Thymus (tissue), 14 donors: ENCODE results near the gene ZBTB3. TPM values are rescaled to one million over a fixed set of nuclear protein-coding genes. Genes with fewer than 3 reads are reported as not detected.

Experiments
- DNase-seq, 9 donors: peaks; one replicate each; pipeline ENCODE4 v3.0.0-alpha.2; 2013; ENCODE audit warnings: low spot score in 9 of 9, low read depth in 6 of 9, missing footprints in 1 of 9
- H3K27ac ChIP-seq, 2 donors: one replicate each; pipeline ENCODE4 v1.5.1; 2013; ENCODE audit warnings: control low read depth in 1 of 2, low read depth in 1 of 2, low read length in 1 of 2, mild to moderate bottlenecking in 1 of 2, moderate library complexity in 1 of 2
- H3K27me3 ChIP-seq, 2 donors: one replicate each; pipeline ENCODE4 v1.5.1; 2013; ENCODE audit warnings: low read length in 1 of 2; ENCODE audit not compliant: control insufficient read depth in 2 of 2, insufficient read depth in 1 of 2
- H3K36me3 ChIP-seq, 2 donors: one replicate each; pipeline ENCODE4 v1.5.1; 2013; ENCODE audit warnings: low read length in 1 of 2, mild to moderate bottlenecking in 1 of 2, moderate library complexity in 1 of 2; ENCODE audit not compliant: control insufficient read depth in 2 of 2, insufficient read depth in 2 of 2
- H3K4me1 ChIP-seq, 2 donors: one replicate each; pipeline ENCODE4 v1.5.1; 2013; ENCODE audit warnings: low read length in 2 of 2; ENCODE audit not compliant: control insufficient read depth in 2 of 2, insufficient read depth in 2 of 2
- H3K4me3 ChIP-seq, 2 donors: one replicate each; pipeline ENCODE4 v1.5.1; 2013; ENCODE audit warnings: low read length in 2 of 2, control low read depth in 1 of 2, mild to moderate bottlenecking in 1 of 2
- H3K9me3 ChIP-seq, 2 donors: one replicate each; pipeline ENCODE4 v1.5.1; 2013; ENCODE audit warnings: low read length in 1 of 2, mild to moderate bottlenecking in 1 of 2; ENCODE audit not compliant: control insufficient read depth in 2 of 2, insufficient read depth in 1 of 2
- WGBS: extraction: QIAGEN DNeasy Blood & Tissue Kit; methylation state at CpG from one replicate; pipeline ENCODE4 v1.1.7; 2013; 5-methylcytosine and 5-hydroxymethylcytosine counted together
- long read RNA-seq, 10 donors: transcript quantifications; one replicate each; lab custom pipeline, GENCODE V29; 2026
- polyA plus RNA-seq: library from polyadenylated mRNA; stranded (reverse); fragments of 200-250 nt; gene quantifications from one replicate; pipeline ENCODE4 v1.2.3, GENCODE V29; 2013
- total RNA-seq: library from RNA; stranded (reverse); fragments of 120-200 nt; gene quantifications from one replicate; pipeline ENCODE4 v1.2.4, GENCODE V29; 2013
- donor health status: healthy.

The ZBTB3 gene
- total RNA-seq (8.9 TPM), polyA plus RNA-seq (7.7 TPM)
- long read RNA-seq, donor 1 = 0 reads
- long read RNA-seq, donor 2 = 0 reads
- long read RNA-seq, donor 3 = 0 reads
- long read RNA-seq, donor 4, partial matches to known transcripts = 0 of 1 reads
- long read RNA-seq, donor 4, other reads (novel, unspliced or antisense) = 0 of 1 reads
- long read RNA-seq, donor 5, partial matches to known transcripts = 0 of 3 reads
- long read RNA-seq, donor 5, other reads (novel, unspliced or antisense) = 0 of 3 reads
- long read RNA-seq, donor 6, partial matches to known transcripts = 0 of 1 reads
- long read RNA-seq, donor 6, other reads (novel, unspliced or antisense) = 0 of 1 reads
- long read RNA-seq, donor 7, partial matches to known transcripts = 199 of 395 reads
- long read RNA-seq, donor 7, other reads (novel, unspliced or antisense) = 194 of 395 reads
- long read RNA-seq, donor 8 = 0 reads
- long read RNA-seq, donor 9, partial matches to known transcripts = 0 of 1 reads
- long read RNA-seq, donor 9, other reads (novel, unspliced or antisense) = 0 of 1 reads
- long read RNA-seq, donor 10, partial matches to known transcripts = 0 of 1 reads
- long read RNA-seq, donor 10, other reads (novel, unspliced or antisense) = 0 of 1 reads

DNA sequence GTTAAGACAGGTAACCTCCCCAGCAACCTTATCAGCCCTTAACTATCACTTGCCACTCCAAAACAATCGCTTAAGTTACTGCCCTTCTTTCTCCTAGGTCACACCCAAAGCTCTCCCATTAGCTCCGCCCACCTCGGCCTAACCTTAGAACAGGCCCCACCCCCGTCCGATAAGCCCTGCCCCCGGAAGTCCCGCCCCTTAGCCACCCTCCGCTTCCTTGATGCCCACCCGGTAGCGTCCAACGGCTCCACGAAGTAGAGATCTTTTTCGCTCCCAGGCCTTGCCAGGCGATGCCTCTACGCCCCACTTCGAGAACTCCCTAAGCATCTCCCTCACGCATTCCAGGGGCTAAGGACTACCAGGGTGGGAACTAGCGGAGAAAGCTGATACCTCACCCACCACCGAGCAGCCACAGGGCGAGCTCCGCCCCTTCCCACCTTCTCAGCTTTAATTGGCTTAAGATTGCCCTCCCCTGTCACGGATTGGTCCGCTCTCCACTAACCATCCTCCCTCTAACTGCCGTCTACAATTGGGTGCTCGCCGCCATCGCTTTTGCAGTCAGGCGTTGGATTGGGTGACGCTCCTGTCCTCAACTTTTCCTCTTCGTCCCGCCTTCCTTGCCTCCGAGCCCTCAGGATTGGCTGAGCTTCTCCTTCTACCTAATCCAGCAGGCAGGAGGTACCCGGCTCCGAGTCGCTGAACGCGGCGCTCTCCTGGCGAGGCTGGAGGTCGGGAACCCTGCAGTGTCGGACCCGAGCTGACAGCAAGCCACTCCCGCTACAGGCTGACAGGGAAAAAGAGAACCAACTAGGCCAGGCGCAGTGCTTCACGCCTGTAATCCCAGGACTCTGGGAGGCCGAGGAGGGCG is at the start of gene ZBTB3:
TSS of gene ZBTB3 (minus strand) at position 425 of the 868 bp plus-strand sequence. CDS start 496 bp downstream, outside the sequence.
- WGBS = under 1% methylated on average over 47 of the region's 47 CpGs
- no peaks in the 10 kb centered on the region for H3K27me3 ChIP-seq
- peak; percentile 95 to 99 (median 97) for DNase-seq
- H3K27ac ChIP-seq = peak within 1 kb of the TSS; percentile 92 to 96
- peaks cover 12 to 17% of the 10 kb centered on the region in 2 donors for H3K4me1 ChIP-seq
- H3K4me3 ChIP-seq = peak within 1 kb of the TSS; percentile 76 to 83
- H3K36me3 ChIP-seq = peaks cover 19% of the 10 kb centered on the region in 2 donors
- H3K9me3 ChIP-seq = no peaks in the 10 kb centered on the region

DNA sequence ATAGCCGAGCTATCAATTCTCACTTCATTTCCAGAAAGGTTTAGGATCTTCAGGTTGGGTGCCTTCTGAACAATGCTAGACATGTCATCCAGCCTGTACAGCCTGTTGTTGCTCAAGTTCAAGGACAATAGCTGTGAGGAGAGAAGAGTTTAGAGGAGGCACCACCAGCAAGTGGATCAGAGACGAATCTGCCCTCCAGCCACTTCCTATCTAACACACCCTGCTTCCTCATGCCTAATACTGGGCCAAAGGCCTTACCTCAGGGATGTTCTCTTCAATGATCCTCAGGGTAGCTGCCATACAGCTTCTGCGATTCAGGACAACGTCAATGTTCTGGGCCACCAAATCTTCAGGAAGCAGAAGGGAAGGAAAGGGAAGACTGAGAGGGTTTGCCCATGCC is 47.1 kb upstream of the ZBTB3 start:
- Histone ChIP-seq H3K27ac (no peak overlapping the region), H3K9me3 (no peaks in the 10 kb centered on the region), H3K27me3 (no peaks in the 10 kb centered on the region), H3K4me3 (no peak overlapping the region), H3K36me3 (peaks cover 70 to 79% of the 10 kb centered on the region in 2 donors), H3K4me1 (peaks cover 8 to 15% of the 10 kb centered on the region in 2 donors)
- DNase-seq = no peak
- WGBS = 97% methylated on average over 4 of the region's 4 CpGs

DNA sequence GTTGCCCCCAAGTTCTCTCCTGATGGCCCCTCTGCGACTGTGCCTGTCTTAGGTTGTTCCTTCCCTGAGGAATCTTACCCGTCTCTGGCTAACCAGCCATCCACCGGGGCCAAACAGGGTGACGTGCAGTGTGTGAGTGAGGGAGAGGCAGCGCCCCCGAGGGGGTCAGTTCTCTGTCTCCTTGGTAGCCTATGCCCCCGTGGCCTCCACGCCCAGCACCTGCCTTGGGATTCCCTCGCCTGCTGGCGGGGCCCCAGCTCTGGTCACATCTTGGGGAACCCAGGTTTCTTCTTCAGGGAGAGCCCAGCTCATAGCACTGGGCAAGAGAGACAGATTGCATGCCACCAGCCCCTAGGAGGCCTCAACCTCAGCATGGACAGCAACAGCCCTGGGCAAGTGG is 45.5 kb upstream of the ZBTB3 start:
- WGBS = 98% methylated on average over 10 of the region's 10 CpGs
- no peak overlapping the region for H3K4me3 ChIP-seq
- no peak overlapping the region for H3K27ac ChIP-seq
- no peaks in the 10 kb centered on the region for H3K27me3 ChIP-seq
- peaks cover 86 to 94% of the 10 kb centered on the region in 2 donors for H3K36me3 ChIP-seq
- H3K4me1 ChIP-seq = peaks cover 8 to 9% of the 10 kb centered on the region in 2 donors
- DNase-seq = no peak
- no peaks in the 10 kb centered on the region for H3K9me3 ChIP-seq

DNA sequence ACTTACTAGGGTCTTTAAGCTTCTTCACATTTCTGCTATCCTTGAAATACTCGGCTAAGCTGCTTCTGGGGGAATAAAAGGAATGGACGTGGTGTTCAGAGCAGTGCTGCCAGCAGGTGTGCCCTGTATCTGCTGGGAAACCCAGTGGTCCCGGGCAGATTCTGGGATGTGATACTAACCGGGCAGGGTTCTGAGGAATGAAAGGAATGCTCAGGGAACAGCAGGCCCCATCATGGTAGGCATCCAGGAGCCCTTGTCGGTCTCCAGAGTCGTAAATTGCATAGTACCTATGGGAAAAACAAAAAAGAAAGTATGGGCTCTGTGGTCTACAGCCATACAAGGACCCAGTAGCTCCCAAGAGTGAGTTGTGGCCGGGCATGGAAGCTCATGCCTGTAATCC is 42.3 kb upstream of the ZBTB3 start:
- no peaks in the 10 kb centered on the region for H3K27me3 ChIP-seq
- H3K9me3 ChIP-seq = no peaks in the 10 kb centered on the region
- H3K4me1 ChIP-seq = peaks cover 4 to 8% of the 10 kb centered on the region in 2 donors
- 97% methylated on average over 7 of the region's 7 CpGs for WGBS
- H3K4me3 ChIP-seq = no peak overlapping the region
- H3K36me3 ChIP-seq = peaks cover 77 to 91% of the 10 kb centered on the region in 2 donors
- DNase-seq = no peak
- no peak overlapping the region for H3K27ac ChIP-seq

DNA sequence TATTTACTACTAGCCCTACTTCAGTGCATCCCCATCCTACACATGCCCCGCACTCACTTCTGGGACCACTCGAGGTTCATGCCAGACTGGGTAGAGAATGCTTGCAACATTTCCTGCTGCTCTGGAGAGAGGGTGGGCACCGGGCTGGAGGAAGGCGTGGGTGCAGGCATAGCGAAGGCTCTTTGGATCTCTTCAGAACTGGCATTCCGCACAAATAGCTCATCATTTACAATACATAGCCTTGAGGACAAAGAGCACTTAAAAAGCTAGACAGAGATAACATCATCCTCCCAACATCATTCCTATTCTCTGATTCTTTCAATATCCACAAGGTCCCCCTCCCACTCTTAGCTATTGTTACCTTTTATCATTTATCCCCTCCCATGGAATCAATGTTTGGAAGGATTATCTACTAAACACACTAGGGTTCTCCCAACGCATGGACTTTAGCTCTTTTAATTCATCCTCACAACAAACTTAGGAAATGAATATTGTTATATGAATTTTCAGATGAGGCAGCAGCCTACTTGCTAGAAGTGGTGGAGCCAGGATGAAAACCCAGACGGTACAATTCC is 40.3 kb upstream of the ZBTB3 start:
- no peaks in the 10 kb centered on the region for H3K9me3 ChIP-seq
- no peak overlapping the region for H3K4me3 ChIP-seq
- DNase-seq = no peak
- WGBS = 97% methylated on average over 8 of the region's 8 CpGs
- no peak overlapping the region for H3K27ac ChIP-seq
- peaks cover 68 to 87% of the 10 kb centered on the region in 2 donors for H3K36me3 ChIP-seq
- H3K4me1 ChIP-seq = peaks cover 4 to 21% of the 10 kb centered on the region in 2 donors
- H3K27me3 ChIP-seq = no peaks in the 10 kb centered on the region

DNA sequence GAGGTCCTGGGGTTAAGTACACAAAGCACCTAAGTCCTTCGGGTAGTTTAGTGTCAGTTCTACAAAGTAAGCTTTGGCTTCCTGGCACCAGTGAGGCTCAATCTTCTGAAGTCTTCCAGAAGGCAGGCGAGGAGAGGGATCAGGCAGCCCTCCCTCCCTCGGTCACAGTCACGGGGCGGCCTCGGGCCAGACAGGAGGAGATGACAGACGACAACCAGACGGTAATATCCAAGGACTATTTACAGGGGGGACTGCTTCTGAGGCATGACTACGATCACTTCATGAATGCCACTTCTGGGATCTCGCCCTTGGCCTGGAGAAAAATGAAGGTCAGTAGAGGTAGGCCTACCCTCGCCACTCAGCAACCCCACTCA is 38.2 kb upstream of the ZBTB3 start:
- Histone ChIP-seq H3K27ac (peak overlapping the region; percentile 77 to 84), H3K9me3 (no peaks in the 10 kb centered on the region), H3K4me3 (peak overlapping the region; percentile 77 to 91), H3K27me3 (no peaks in the 10 kb centered on the region), H3K4me1 (peaks cover 4 to 33% of the 10 kb centered on the region in 2 donors), H3K36me3 (peaks cover 56 to 74% of the 10 kb centered on the region in 2 donors)
- WGBS = 39% methylated on average over 11 of the region's 11 CpGs
- DNase-seq = no peak

DNA sequence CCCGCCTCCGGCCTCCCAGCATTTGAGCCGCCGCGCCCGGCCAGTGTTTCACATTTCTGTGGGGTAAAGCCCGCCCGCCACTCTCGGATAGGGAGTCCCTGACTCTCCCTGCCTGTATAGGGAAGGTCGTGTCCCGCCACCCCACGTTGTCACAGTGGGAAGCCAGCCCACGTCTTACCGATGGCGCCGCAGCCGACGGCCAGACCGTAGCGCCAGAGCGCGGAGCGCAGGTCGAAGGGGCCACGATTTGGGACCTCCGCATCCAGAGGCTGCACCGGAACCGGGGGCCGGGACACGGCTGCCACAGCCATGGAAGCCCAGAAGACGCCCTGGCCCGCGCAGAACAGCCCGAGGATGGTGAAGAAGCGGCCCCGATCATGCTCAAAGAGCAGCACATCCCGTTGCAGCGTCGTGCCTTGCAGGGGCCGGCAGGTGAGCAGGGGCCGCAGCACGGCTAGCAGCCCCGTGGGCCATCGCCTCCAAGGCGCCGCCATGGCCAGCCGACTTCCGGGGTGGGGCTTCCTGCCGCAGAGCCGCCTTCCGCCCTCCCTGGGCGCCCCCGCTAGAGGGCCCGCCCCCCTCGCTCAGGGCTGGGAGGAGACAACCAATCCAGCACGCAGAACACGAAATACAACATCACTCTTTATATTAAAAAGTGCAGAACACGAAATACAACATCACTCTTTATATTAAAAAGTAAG is 37.7 kb upstream of the ZBTB3 start, which contains the start of gene TMEM223:
TSS of gene TMEM223 (minus strand) at position 506 of the 701 bp plus-strand sequence. CDS start at position 494, 12 bp downstream.
- DNase-seq = peak; percentile 50 to 91 (median 77)
- Histone ChIP-seq H3K27ac (peak within 1 kb of the TSS; percentile 77 to 84), H3K9me3 (no peaks in the 10 kb centered on the region), H3K36me3 (peaks cover 51 to 69% of the 10 kb centered on the region in 2 donors), H3K27me3 (no peaks in the 10 kb centered on the region), H3K4me3 (peak within 1 kb of the TSS; percentile 77 to 91), H3K4me1 (peaks cover 4 to 33% of the 10 kb centered on the region in 2 donors)
- under 1% methylated on average over 58 of the region's 58 CpGs for WGBS

DNA sequence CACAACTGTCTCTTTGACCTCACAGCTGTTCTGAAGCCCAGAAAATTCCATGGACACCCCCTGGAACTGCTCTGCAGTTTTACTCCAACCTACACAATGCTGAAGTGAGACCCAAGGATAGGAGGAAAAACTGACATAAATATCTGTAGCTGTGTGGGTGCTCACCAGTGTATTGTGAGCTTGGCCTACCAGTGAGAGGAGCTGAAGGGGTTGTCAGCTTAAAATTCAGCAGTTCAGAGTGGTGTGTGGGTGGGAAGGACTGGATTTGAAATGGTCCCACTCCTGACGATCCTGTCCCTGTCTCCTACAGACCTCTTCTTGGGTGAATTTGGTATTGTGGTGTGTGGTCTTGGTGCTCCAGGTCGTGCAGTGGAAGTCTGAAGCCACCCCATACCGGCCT is 35.6 kb upstream of the ZBTB3 start:
- H3K36me3 ChIP-seq = peaks cover 30 to 57% of the 10 kb centered on the region in 2 donors
- H3K9me3 ChIP-seq = no peaks in the 10 kb centered on the region
- H3K27me3 ChIP-seq = no peaks in the 10 kb centered on the region
- H3K27ac ChIP-seq = no peak overlapping the region
- H3K4me3 ChIP-seq = no peak overlapping the region
- H3K4me1 ChIP-seq = peaks cover 4 to 39% of the 10 kb centered on the region in 2 donors
- no peak for DNase-seq
- 93% methylated on average over 3 of the region's 3 CpGs for WGBS
